ENCODE results near the gene THSD7B.
"Not testable (repeated sequence)": the region's sequence is repeated elsewhere in the genome, so short reads cannot be mapped to it uniquely, and the experiment has no call there.

The THSD7B gene

GRCh38 chr2:136765256-136766072 lies at the start of gene THSD7B:
TSS of gene THSD7B (plus strand) at chr2:136765545. CDS start at chr2:136882179, 116,634 bp downstream.
- DNase-seq (ENCODE audit: low read depth in 2 of 2), result no peak

- DNase-seq (ENCODE audit: low read depth in 2 of 2), result no peak
Measured at GRCh38 chr2:136718273-136718672, 47.1 kb upstream of the THSD7B start.

GRCh38 chr2:136727973-136728699 lies 37.2 kb upstream of the THSD7B start:
- no peak for DNase-seq (ENCODE audit: low read depth in 2 of 2)

GRCh38 chr2:136736236-136736635 lies 29.1 kb upstream of the THSD7B start:
- DNase-seq (ENCODE audit: low read depth in 2 of 2), result no peak

GRCh38 chr2:136738044-136738443 lies 27.3 kb upstream of the THSD7B start:
- DNase-seq (ENCODE audit: low read depth in 2 of 2), result no peak

- no peak for DNase-seq (ENCODE audit: low read depth in 2 of 2)
Measured at GRCh38 chr2:136741471-136741870, 23.9 kb upstream of the THSD7B start.

- DNase-seq (ENCODE audit: low read depth in 2 of 2), result no peak
Measured at GRCh38 chr2:136750065-136750464, 15.3 kb upstream of the THSD7B start.

GRCh38 chr2:136751406-136751805 lies 13.9 kb upstream of the THSD7B start:
- no peak for DNase-seq (ENCODE audit: low read depth in 2 of 2)

- DNase-seq (ENCODE audit: low read depth in 2 of 2), result not testable (repeated sequence)
Measured at GRCh38 chr2:136758504-136758903, 6.8 kb upstream of the THSD7B start.

GRCh38 chr2:136764452-136765255 lies 691 bp upstream of the THSD7B start:
- no peak for DNase-seq (ENCODE audit: low read depth in 2 of 2)

GRCh38 chr2:136766073-136766404 lies 694 bp downstream of the THSD7B start:
- DNase-seq (ENCODE audit: low read depth in 2 of 2), result no peak

- no peak for DNase-seq (ENCODE audit: low read depth in 2 of 2)
Measured at GRCh38 chr2:136767030-136767429, 1.7 kb downstream of the THSD7B start.

GRCh38 chr2:136769871-136770270 lies 4.5 kb downstream of the THSD7B start:
- no peak for DNase-seq (ENCODE audit: low read depth in 2 of 2)

GRCh38 chr2:136770384-136770783 lies 5.0 kb downstream of the THSD7B start:
- no peak for DNase-seq (ENCODE audit: low read depth in 2 of 2)

- no peak for DNase-seq (ENCODE audit: low read depth in 2 of 2)
Measured at GRCh38 chr2:136777391-136777790, 12.0 kb downstream of the THSD7B start.

- DNase-seq (ENCODE audit: low read depth in 2 of 2), result no peak
Measured at GRCh38 chr2:136783856-136784255, 18.5 kb downstream of the THSD7B start.

GRCh38 chr2:136785215-136785614 lies 19.9 kb downstream of the THSD7B start:
- DNase-seq (ENCODE audit: low read depth in 2 of 2), result no peak

- DNase-seq (ENCODE audit: low read depth in 2 of 2), result no peak
Measured at GRCh38 chr2:136787970-136788369, 22.6 kb downstream of the THSD7B start.

- DNase-seq (ENCODE audit: low read depth in 2 of 2), result no peak
Measured at GRCh38 chr2:136796339-136796738, 31.0 kb downstream of the THSD7B start.

- DNase-seq (ENCODE audit: low read depth in 2 of 2), result no peak
Measured at GRCh38 chr2:136798766-136799165, 33.4 kb downstream of the THSD7B start.

GRCh38 chr2:136801661-136802060 lies 36.3 kb downstream of the THSD7B start:
- no peak for DNase-seq (ENCODE audit: low read depth in 2 of 2)

- no peak for DNase-seq (ENCODE audit: low read depth in 2 of 2)
Measured at GRCh38 chr2:136809998-136810397, 44.7 kb downstream of the THSD7B start.

All from stimulated activated CD8-positive, alpha-beta memory T cell treated with anti-CD3 and anti-CD28 coated beads, Interleukin-7, amount 100 ng/mL, for 1 hour (primary cell).